OCI-LY7 (cell line): Measurements from ENCODE around the gene FREY1. TPM values are rescaled to one million over a fixed set of nuclear protein-coding genes. Genes with fewer than 3 reads are reported as not detected.

ENCODE experiments used
- BruUV-seq: library from RNA; stranded (reverse); fragments of 400-500 nt; replicated peaks from 2 replicates; lab custom pipeline; 2021; lab: Mats Ljungman, UMichigan
- CTCF ChIA-PET: fragments of 300-600 bp; sonication (Branson Sonifier 250); formaldehyde crosslinking; loops from one replicate; lab custom pipeline; 2022; ENCODE audit warnings: antibody characterized with exemption; ENCODE audit not compliant: unreplicated experiment; lab: Charles Lee
- POLR2A ChIA-PET: fragments of 300-600 bp; sonication (Branson Sonifier 250); formaldehyde crosslinking; loops from one replicate; lab custom pipeline; 2022; ENCODE audit warnings: antibody characterized with exemption; lab: Charles Lee
- DNase-seq: peaks from one replicate; pipeline ENCODE4 v3.0.0-alpha.2; 2015; ENCODE audit warnings: low spot score
- H2AFZ ChIP-seq: fragments of 200-600 bp; sonication (generic), shearing (Covaris generic); 2 replicates; pipeline ENCODE4 v1.6.1; 2014; ENCODE audit warnings: mild to moderate bottlenecking, antibody characterized with exemption, low read length, moderate library complexity
- H3K27ac ChIP-seq: fragments of 200-600 bp; sonication (generic); 2 replicates; pipeline ENCODE4 v1.5.1; 2014; ENCODE audit warnings: mixed run types, low read depth, mild to moderate bottlenecking, moderate library complexity, low read length, inconsistent platforms; ENCODE audit not compliant: poor library complexity, severe bottlenecking
- H3K36me3 ChIP-seq: fragments of 200-600 bp; sonication (generic); 2 replicates; pipeline ENCODE4 v1.6.1; 2014; ENCODE audit warnings: mild to moderate bottlenecking, antibody characterized with exemption, low read length, moderate library complexity, mixed read lengths; ENCODE audit not compliant: insufficient read depth
- H3K4me1 ChIP-seq: fragments of 200-600 bp; sonication (generic); 2 replicates; pipeline ENCODE4 v1.5.1; 2014; ENCODE audit warnings: mild to moderate bottlenecking, low read length; ENCODE audit not compliant: insufficient read depth, poor library complexity, severe bottlenecking
- H3K4me2 ChIP-seq: fragments of 200-600 bp; sonication (generic); 2 replicates; pipeline ENCODE4 v1.6.1; 2014; ENCODE audit warnings: mild to moderate bottlenecking, low read length
- H3K4me3 ChIP-seq: fragments of 200-600 bp; sonication (generic); 2 replicates; pipeline ENCODE4 v1.5.1; 2014; ENCODE audit warnings: mild to moderate bottlenecking, low read depth, low read length; ENCODE audit not compliant: poor library complexity, severe bottlenecking
- H3K79me2 ChIP-seq: fragments of 200-600 bp; sonication (generic); 2 replicates; pipeline ENCODE4 v1.6.1; 2016; ENCODE audit warnings: low read depth, mild to moderate bottlenecking, low read length, moderate library complexity, mixed read lengths; ENCODE audit not compliant: insufficient read depth
- H3K9me2 ChIP-seq: fragments of 200-600 bp; sonication (generic); 2 replicates; pipeline ENCODE4 v1.6.1; 2016; ENCODE audit warnings: mild to moderate bottlenecking, low read length, mixed read lengths; ENCODE audit not compliant: insufficient read depth
- H3K9me3 ChIP-seq: fragments of 200-600 bp; sonication (generic); 2 replicates; pipeline ENCODE4 v1.6.1; 2014; ENCODE audit warnings: mild to moderate bottlenecking, mixed run types, low read length, mixed read lengths
- H4K20me1 ChIP-seq: fragments of 200-600 bp; sonication (generic); 2 replicates; pipeline ENCODE4 v1.6.1; 2014; ENCODE audit warnings: mild to moderate bottlenecking, antibody characterized with exemption, low read length, moderate library complexity, mixed read lengths; ENCODE audit not compliant: insufficient read depth
- CTCF ChIP-seq: fragments of 200-600 bp; sonication (generic); conservative IDR thresholded peaks from 2 replicates; pipeline ENCODE4 v1.5.1; 2014; ENCODE audit warnings: mild to moderate bottlenecking, antibody characterized with exemption, low read length, moderate library complexity, mixed read lengths
- EZH2phosphoT487 ChIP-seq: fragments of 200-600 bp; sonication (generic); IDR thresholded peaks from 2 replicates; pipeline ENCODE4 v1.6.1; 2018; ENCODE audit warnings: low read depth, borderline replicate concordance, mild to moderate bottlenecking, mixed run types, antibody characterized with exemption, low read length, moderate library complexity, mixed read lengths
- intact Hi-C: fragments of 100-400 bp; cut with micrococcal nuclease; formaldehyde crosslinking; loops from one replicate; pipeline ENCODE4 v1.10.0; 2022; ENCODE audit not compliant: unreplicated experiment
- total RNA-seq, 2 experiments: library from RNA; depleted of rRNA in 1 of 2; stranded (reverse); fragments of >200 nt in 1 of 2; shearing (Covaris generic) in 1 of 2; gene quantifications; 2 replicates each; pipeline ENCODE4 v1.2.3, GENCODE V29; 2014 to 2022

Gene FREY1
- total RNA-seq, 2 experiments from 2014 or later = 3.3 to 3.7 TPM

GRCh38 chr11:45889555-45889954 lies 17.5 kb downstream of the FREY1 start:
- TF ChIP-seq EZH2phosphoT487 = no peak
- TF ChIP-seq CTCF = no peak
- H3K4me1 ChIP-seq = no peaks in the 10 kb centered on the region
- intact Hi-C loops = no loop called here
- CTCF ChIA-PET = no interaction called here
- no peaks in the 10 kb centered on the region for H3K9me3 ChIP-seq
- no peak for DNase-seq
- H3K27ac ChIP-seq = no peak overlapping the region
- no peaks in the 10 kb centered on the region for H3K36me3 ChIP-seq
- H3K9me2 ChIP-seq = no peaks in the 10 kb centered on the region
- no peak overlapping the region for H2AFZ ChIP-seq
- no peaks in the 10 kb centered on the region for H3K79me2 ChIP-seq
- no peaks in the 10 kb centered on the region for H4K20me1 ChIP-seq
- POLR2A ChIA-PET = no interaction called here
- no TSS peak for BruUV-seq
- no peak overlapping the region for H3K4me2 ChIP-seq
- H3K4me3 ChIP-seq = no peak overlapping the region

DNA sequence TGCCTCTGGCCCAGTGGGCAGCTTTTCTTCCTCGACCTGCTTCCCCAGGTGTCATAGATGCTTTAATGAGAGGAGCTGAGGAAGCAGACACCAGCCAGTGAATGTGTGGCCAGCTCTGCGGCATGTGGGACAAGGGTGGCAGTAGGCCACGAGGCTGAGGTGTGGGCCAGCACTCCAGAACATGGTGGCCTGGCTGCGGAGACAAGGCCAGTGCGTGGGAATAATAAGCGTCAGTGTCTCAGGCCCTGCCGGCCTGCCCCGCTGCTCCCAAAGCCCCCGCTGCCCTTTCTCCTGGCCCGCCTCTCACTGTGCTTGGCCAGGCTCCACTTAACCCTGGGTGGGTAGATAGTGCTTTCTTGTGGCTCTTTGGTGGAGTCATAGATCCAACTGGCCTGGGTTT lies 19.5 kb downstream of the FREY1 start:
- intact Hi-C loops = no loop called here
- Histone ChIP-seq H3K27ac (no peak overlapping the region), H3K4me3 (no peak overlapping the region), H3K9me3 (no peaks in the 10 kb centered on the region), H3K36me3 (no peaks in the 10 kb centered on the region), H2AFZ (no peak overlapping the region), H3K79me2 (no peaks in the 10 kb centered on the region), H3K4me1 (no peaks in the 10 kb centered on the region), H3K9me2 (no peaks in the 10 kb centered on the region), H3K4me2 (no peak overlapping the region), H4K20me1 (no peaks in the 10 kb centered on the region)
- ChIA-PET CTCF (no interaction called here), POLR2A (no interaction called here)
- TF ChIP-seq CTCF = no peak
- TF ChIP-seq EZH2phosphoT487 = no peak
- no peak for DNase-seq
- BruUV-seq = no TSS peak

DNA sequence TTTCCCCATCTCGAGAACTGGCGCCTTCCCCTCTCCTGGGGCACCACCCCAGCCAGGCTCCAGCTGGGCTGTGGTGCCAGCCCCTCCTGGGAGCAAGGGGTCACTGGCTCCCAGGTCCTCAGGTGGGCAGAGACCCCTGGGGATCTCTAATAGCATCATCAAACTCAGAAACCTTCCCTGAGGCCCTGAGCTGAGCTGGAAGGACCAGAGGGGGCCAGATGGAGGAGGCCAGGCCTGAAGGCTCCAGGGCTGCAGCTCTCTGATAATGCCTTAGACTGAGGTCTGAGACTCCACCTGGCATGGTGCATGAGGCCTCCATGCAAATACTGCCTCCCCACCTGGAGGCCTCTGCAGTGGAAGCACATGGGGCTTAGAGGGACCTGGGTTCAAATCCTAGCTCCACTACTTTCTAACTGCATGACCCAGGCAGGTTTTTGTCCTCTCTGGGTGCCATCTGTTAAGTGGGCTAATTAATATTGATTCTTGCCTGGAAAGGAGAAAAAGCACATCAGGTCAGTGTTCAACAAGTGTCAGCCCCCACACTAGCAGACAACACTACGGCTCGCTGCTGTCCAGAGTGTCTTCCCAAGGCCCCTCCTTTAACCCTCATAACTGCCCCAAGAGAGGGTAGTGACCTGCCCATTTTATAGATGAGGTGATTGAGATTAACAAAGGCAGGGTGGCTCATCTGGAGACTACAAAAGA lies 20.1 kb downstream of the FREY1 start:
- no peaks in the 10 kb centered on the region for H3K79me2 ChIP-seq
- H4K20me1 ChIP-seq = no peaks in the 10 kb centered on the region
- ChIA-PET POLR2A (no interaction called here), CTCF (no interaction called here)
- H3K27ac ChIP-seq = no peak overlapping the region
- TF ChIP-seq EZH2phosphoT487 (no peak), CTCF (no peak)
- no peak overlapping the region for H3K4me3 ChIP-seq
- no peak for DNase-seq
- H3K4me1 ChIP-seq = no peaks in the 10 kb centered on the region
- H3K9me2 ChIP-seq = no peaks in the 10 kb centered on the region
- H3K4me2 ChIP-seq = no peak overlapping the region
- H3K36me3 ChIP-seq = no peaks in the 10 kb centered on the region
- BruUV-seq = no TSS peak
- H3K9me3 ChIP-seq = no peaks in the 10 kb centered on the region
- intact Hi-C loops = no loop called here
- no peak overlapping the region for H2AFZ ChIP-seq
